Thyroid gland (tissue), 4 donors: ENCODE results near the gene TMEM79.

Experiments
- CTCF ChIP-seq, 6 experiments: fragments of 200-600 bp in 3 of 6; fragments of 450-650 bp in 3 of 6; sonication (generic) in 3 of 6; IDR thresholded peaks; one replicate each; pipeline ENCODE4 v1.5.1; 2016 to 2019; ENCODE audit warnings: antibody characterized with exemption in 6 of 6, mild to moderate bottlenecking in 2 of 6, inconsistent platforms in 1 of 6, moderate library complexity in 1 of 6
- POLR2A ChIP-seq, 2 donors: fragments of 450-650 bp; IDR thresholded peaks; one replicate each; pipeline ENCODE4 v1.6.1; 2017; ENCODE audit warnings: antibody characterized with exemption in 2 of 2, mild to moderate bottlenecking in 2 of 2, moderate library complexity in 1 of 2

GRCh38 chr1:156259805-156260204, 24.3 kb upstream of the TMEM79 start:
- no peak for TF ChIP-seq CTCF (IDR thresholded peaks at IDR 0.05)
- no peak for TF ChIP-seq POLR2A (IDR thresholded peaks at IDR 0.05)
